Stomach (tissue), 4 donors: Measurements from ENCODE around the gene SLC10A4.

ENCODE experiments used
- EP300 ChIP-seq: sonication (generic); formaldehyde crosslinking; IDR thresholded peaks from one replicate; pipeline ENCODE4 v1.6.1; 2017; ENCODE audit warnings: antibody characterized with exemption
- POLR2A ChIP-seq, 4 donors: fragments of 450-650 bp; IDR thresholded peaks; one replicate each; pipeline ENCODE4 v1.6.1; 2016; ENCODE audit warnings: antibody characterized with exemption in 4 of 4, control low read depth in 2 of 4, mild to moderate bottlenecking in 1 of 4, moderate library complexity in 1 of 4
- POLR2AphosphoS5 ChIP-seq, 3 donors: sonication (generic); formaldehyde crosslinking; IDR thresholded peaks; one replicate each; pipeline ENCODE4 v1.6.1; 2016; ENCODE audit warnings: antibody characterized with exemption in 3 of 3
- TF ChIP-seq, protein P1 (sequence below), 7 experiments: fragments of 450-650 bp in 4 of 7; fragments of 200-600 bp in 3 of 7; sonication (generic) in 3 of 7; IDR thresholded peaks; one replicate each; pipeline ENCODE4 v1.5.1; 2016 to 2019; ENCODE audit warnings: antibody characterized with exemption in 7 of 7, control low read depth in 2 of 7, mild to moderate bottlenecking in 1 of 7

- TF ChIP-seq, protein P1, sequence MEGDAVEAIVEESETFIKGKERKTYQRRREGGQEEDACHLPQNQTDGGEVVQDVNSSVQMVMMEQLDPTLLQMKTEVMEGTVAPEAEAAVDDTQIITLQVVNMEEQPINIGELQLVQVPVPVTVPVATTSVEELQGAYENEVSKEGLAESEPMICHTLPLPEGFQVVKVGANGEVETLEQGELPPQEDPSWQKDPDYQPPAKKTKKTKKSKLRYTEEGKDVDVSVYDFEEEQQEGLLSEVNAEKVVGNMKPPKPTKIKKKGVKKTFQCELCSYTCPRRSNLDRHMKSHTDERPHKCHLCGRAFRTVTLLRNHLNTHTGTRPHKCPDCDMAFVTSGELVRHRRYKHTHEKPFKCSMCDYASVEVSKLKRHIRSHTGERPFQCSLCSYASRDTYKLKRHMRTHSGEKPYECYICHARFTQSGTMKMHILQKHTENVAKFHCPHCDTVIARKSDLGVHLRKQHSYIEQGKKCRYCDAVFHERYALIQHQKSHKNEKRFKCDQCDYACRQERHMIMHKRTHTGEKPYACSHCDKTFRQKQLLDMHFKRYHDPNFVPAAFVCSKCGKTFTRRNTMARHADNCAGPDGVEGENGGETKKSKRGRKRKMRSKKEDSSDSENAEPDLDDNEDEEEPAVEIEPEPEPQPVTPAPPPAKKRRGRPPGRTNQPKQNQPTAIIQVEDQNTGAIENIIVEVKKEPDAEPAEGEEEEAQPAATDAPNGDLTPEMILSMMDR (IDR thresholded peaks at IDR 0.05) = no peak
- no peak for TF ChIP-seq POLR2A (IDR thresholded peaks at IDR 0.05)
- TF ChIP-seq POLR2AphosphoS5 (IDR thresholded peaks at IDR 0.05) = no peak
- TF ChIP-seq EP300 = no peak
Measured at GRCh38 chr4:48503233-48504025, 20.3 kb downstream of the SLC10A4 start.
